ENCODE results near the gene ORM2. TPM values are rescaled to one million over a fixed set of nuclear protein-coding genes. Genes with fewer than 3 reads are reported as not detected.

ORM2 gene
- total RNA-seq, 6 experiments from 2014 or later, result 3,162 to 5,107 (median 3,869) TPM

DNA sequence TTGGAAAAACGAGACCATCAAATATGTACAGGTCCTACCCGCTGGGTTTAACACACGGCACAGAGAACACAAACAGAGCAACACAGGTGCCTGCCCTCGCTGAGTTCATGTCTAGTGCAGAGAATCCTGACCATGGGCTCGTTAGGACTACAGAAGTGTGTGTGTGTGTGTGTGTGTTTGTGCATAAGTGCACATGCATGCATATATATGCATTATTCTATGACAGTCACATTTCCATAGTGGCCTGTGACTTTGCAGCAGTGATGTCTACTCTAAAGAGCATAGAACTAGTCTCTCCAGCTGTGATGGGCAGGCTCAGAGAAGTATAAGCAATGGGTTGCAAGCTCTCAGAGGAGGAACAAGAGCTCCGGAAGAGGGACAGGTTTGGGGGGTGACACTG, 27.7 kb downstream of the ORM2 start:
- no peak for ATAC-seq
- Histone ChIP-seq H3K9me3 (no peaks in the 10 kb centered on the region), H3K36me3 (peaks cover 0 to 83% (median 46%) of the 10 kb centered on the region in 4 donors), H3K4me1 (no peaks in the 10 kb centered on the region), H3K27ac (no peak overlapping the region), H3K27me3 (no peaks in the 10 kb centered on the region), H3K4me3 (no peak overlapping the region)
- no peak for TF ChIP-seq CTCF (IDR thresholded peaks at IDR 0.05)
- no peak for TF ChIP-seq POLR2A (IDR thresholded peaks at IDR 0.05)
- intact Hi-C loops (cut with DNase I), result no loop called here
- no peak for DNase-seq
- WGBS (ENCODE audit: insufficient coverage, low coverage, low lambda C conversion rate, missing lambda C conversion rate), result 98% methylated on average over 6 of the region's 6 CpGs

- no peak overlapping the region for H3K27ac ChIP-seq
- H3K27me3 ChIP-seq, result no peaks in the 10 kb centered on the region
- TF ChIP-seq POLR2A (IDR thresholded peaks at IDR 0.05) (no peak), CTCF (IDR thresholded peaks at IDR 0.05) (no peak)
- H3K36me3 ChIP-seq, result peaks cover 0 to 88% (median 46%) of the 10 kb centered on the region in 4 donors
- H3K4me3 ChIP-seq, result no peak overlapping the region
- no peak for DNase-seq
- intact Hi-C loops (cut with DNase I), result no loop called here
- no peaks in the 10 kb centered on the region for H3K9me3 ChIP-seq
- no CpG with 5 or more reads among the region's 9 CpGs for WGBS (ENCODE audit: insufficient coverage, low coverage, low lambda C conversion rate, missing lambda C conversion rate)
- no peaks in the 10 kb centered on the region for H3K4me1 ChIP-seq
- no peak for ATAC-seq
These were observed 28.3 kb downstream of the ORM2 start for GRCh38 chr9:114357911-114358328.

GRCh38 chr9:114359801-114360200, 30.1 kb downstream of the ORM2 start:
- H3K27ac ChIP-seq, result no peak overlapping the region
- no peak for DNase-seq
- intact Hi-C loops (cut with DNase I), result no loop called here
- H3K36me3 ChIP-seq, result peaks cover 0 to 86% (median 41%) of the 10 kb centered on the region in 4 donors
- no peaks in the 10 kb centered on the region for H3K9me3 ChIP-seq
- no peak for ATAC-seq
- H3K27me3 ChIP-seq, result no peaks in the 10 kb centered on the region
- H3K4me1 ChIP-seq, result peaks cover 0 to 18% (median 7%) of the 10 kb centered on the region in 4 donors
- TF ChIP-seq POLR2A (IDR thresholded peaks at IDR 0.05) (no peak), CTCF (IDR thresholded peaks at IDR 0.05) (no peak)
- no peak overlapping the region for H3K4me3 ChIP-seq
- 83% methylated on average over 1 of the region's 7 CpGs for WGBS (ENCODE audit: insufficient coverage, low coverage, low lambda C conversion rate, missing lambda C conversion rate)

DNA sequence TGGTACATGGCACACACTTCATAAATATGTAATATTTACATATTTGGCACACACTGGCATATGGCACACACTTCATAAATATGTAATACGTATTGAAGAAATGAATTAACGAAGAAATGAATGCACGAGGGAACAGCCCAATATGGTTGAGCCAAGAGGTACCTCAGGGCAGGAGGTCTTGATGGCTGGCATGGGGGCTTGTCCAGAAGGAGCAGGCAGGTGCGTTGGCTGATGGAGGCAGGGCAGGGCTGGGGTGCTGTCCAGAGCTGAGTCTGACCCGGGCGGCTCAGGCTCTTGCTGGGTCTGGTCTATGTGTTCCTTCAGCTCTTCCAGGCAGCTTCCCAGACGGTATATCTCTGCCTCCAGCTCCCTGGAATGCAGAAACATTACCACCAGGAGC, 31.9 kb downstream of the ORM2 start:
- intact Hi-C loops (cut with DNase I), result no loop called here
- H3K36me3 ChIP-seq, result peaks cover 0 to 68% (median 35%) of the 10 kb centered on the region in 4 donors
- TF ChIP-seq CTCF (IDR thresholded peaks at IDR 0.05) (no peak), POLR2A (IDR thresholded peaks at IDR 0.05) (no peak)
- no peak for DNase-seq
- H3K4me3 ChIP-seq, result no peak overlapping the region
- no peaks in the 10 kb centered on the region for H3K9me3 ChIP-seq
- no peaks in the 10 kb centered on the region for H3K27me3 ChIP-seq
- H3K4me1 ChIP-seq, result peaks cover 0 to 34% (median 20%) of the 10 kb centered on the region in 4 donors
- no peak for ATAC-seq
- no peak overlapping the region for H3K27ac ChIP-seq
- 93% methylated on average over 3 of the region's 7 CpGs for WGBS (ENCODE audit: insufficient coverage, low coverage, low lambda C conversion rate, missing lambda C conversion rate)

DNA sequence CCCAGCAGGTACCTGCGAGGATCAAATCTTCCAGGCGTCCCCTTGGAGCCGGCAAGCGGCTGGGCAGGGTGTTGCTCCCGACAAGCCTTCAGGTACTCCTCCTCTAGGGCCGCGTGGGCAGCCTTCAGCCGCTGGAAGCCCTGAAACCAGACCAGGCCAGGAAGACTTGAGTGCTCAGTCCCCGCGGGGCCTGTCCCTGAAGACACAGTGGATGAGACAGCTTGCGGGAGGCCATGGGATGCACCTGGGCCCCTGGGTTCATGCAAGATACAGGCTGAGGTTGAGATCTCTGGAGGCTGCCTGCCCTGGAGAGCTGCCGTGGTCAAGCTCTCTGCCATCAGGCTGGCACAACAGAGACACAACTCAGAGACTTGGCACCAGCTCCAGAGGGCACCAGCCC, 32.7 kb downstream of the ORM2 start:
- Histone ChIP-seq H3K4me3 (no peak overlapping the region), H3K36me3 (peaks cover 0 to 60% (median 29%) of the 10 kb centered on the region in 4 donors), H3K4me1 (peaks cover 0 to 34% (median 20%) of the 10 kb centered on the region in 4 donors), H3K9me3 (no peaks in the 10 kb centered on the region), H3K27me3 (no peaks in the 10 kb centered on the region), H3K27ac (no peak overlapping the region)
- no peak for TF ChIP-seq CTCF (IDR thresholded peaks at IDR 0.05)
- no peak for TF ChIP-seq POLR2A (IDR thresholded peaks at IDR 0.05)
- WGBS (ENCODE audit: insufficient coverage, low coverage, low lambda C conversion rate, missing lambda C conversion rate), result 60% methylated on average over 2 of the region's 12 CpGs
- intact Hi-C loops (cut with DNase I), result no loop called here
- no peak for DNase-seq
- ATAC-seq, result no peak
